HG02852 (cell line): ENCODE data around the gene SPATA24.
A peak's percentile ranks its signal among the peaks of the same experiment; 100 is the strongest.
"Not testable (repeated sequence)": the region's sequence is repeated elsewhere in the genome, so short reads cannot be mapped to it uniquely, and the experiment has no call there.

Source experiments
- ATAC-seq: cut with Tn5 transposase; IDR thresholded peaks from one replicate; pipeline ENCODE4 v1.9.1; 2021; ENCODE audit warnings: mild to moderate bottlenecking, moderate library complexity; ENCODE audit not compliant: unreplicated experiment

Gene SPATA24

GRCh38 chr5:139403787-139404483 is at the start of gene SPATA24:
TSS of gene SPATA24 (minus strand) at chr5:139404089. CDS start at chr5:139404060, 29 bp downstream.
- peak; percentile 79 for ATAC-seq

GRCh38 chr5:139451878-139452660 is 48.2 kb upstream of the SPATA24 start:
- no peak for ATAC-seq

GRCh38 chr5:139451176-139451575 is 47.3 kb upstream of the SPATA24 start:
- ATAC-seq: no peak

- ATAC-seq: peak; percentile 73
These were observed 43.3 kb upstream of the SPATA24 start for GRCh38 chr5:139446956-139447779.

- no peak for ATAC-seq
These were observed 41.7 kb upstream of the SPATA24 start for GRCh38 chr5:139445325-139446170.

- no peak for ATAC-seq
These were observed 40.1 kb upstream of the SPATA24 start for GRCh38 chr5:139443831-139444453.

GRCh38 chr5:139440416-139440815 is 36.5 kb upstream of the SPATA24 start:
- not testable (repeated sequence) for ATAC-seq

DNA sequence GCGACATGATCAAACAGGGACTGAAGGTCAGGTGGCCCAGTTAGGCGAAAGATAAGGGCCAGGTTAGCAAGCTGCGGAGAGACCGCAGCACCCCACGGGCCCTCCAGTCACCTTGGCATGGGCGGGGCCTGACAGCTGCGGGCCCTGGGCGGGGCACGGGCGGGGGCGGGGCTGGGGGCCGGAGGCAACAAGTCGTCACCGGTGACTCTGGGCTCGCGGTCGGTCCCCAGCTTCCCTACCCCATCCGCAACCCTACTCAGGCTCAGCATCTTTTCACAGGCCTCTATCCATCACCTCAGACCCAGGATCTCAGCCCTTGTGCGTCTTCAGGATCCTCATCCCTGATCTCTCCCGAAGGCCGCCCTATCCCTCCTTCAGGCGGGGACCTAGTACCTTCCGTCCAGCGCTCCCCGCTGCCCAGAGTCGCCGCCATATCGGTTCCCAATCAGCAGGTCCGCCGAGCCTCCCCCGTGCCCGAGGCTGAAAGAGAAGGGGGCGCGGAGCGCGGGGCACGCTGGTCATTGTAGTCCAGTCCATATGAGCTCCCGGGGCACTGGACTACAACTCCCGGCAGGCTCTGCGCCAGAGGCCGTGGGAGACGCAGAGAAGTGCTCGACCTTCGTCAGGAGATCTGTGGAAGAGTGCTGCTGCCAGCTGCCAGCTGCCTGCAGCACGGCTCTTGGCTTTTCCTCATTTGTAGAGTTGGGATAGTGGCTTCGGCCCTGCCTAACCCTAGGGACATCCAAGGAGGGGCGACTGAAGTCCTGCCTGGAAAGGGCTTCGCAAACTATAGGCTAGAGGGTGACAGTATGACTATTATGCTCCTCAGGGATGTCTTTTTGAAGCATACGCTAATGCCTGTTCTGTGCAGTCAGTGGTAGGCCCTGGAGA is 35.4 kb upstream of the SPATA24 start, which contains the start of gene DNAJC18:
DNAJC18 (minus strand) TSS at position 513 of the 891 bp plus-strand sequence; CDS start at position 433, 80 bp downstream.
- peak; percentile 88 for ATAC-seq

GRCh38 chr5:139438707-139439012 is 34.8 kb upstream of the SPATA24 start:
- ATAC-seq: no peak

DNA sequence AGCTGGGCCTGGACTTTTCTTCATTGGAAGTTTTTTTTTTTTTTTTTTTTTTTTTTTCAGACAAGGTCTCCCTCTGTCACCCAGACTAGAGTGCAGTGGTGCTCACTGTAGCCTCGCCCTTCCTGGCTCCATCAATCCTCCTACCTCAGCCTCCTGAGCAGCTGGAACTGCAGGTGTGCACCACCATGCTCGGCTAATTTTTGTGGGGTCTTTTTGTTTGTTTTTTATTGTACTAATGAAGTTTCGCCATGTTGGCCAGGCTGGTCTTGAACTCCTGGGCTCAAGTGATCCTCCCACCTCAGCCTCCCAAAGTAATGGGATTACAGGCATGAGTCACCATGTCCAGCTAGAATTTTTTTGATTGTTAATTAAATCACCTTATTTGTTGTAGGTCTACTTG is 31.8 kb upstream of the SPATA24 start:
- ATAC-seq: no peak

- ATAC-seq: no peak
These were observed 27.8 kb upstream of the SPATA24 start for GRCh38 chr5:139431706-139432105.

GRCh38 chr5:139430015-139430414 is 26.1 kb upstream of the SPATA24 start:
- ATAC-seq: no peak

DNA sequence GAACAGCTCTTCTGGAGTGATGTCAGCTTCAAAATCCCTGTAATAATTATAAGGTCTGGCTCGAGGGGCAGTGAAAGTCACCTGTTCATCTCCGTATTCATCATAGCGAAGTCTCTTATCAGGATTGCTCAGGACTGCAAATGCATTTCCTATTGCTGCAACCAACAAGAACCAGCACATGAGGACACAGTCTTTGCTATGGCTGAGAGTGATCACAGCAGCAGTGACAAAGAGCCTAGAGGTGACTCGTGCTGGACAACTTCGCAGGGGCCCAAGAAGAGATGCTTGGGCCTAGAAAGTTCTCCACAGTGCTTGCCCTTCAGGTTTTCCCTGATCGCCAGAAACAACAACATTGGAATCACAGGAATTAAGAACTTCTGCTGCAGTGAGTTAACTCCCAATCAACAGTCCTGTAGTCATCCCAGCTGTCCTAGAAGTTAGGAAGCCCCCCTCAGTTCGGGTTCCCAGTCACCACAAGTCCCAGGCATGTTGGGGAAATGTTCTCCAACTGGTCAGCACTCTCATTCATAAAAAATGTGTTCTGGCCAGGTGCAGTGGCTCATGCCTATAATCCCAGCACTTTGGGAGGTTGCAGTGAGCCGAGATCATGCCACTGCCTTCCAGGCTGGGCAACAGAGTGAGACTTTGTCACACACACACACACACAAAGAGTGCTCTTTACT is 22.5 kb upstream of the SPATA24 start:
- no peak for ATAC-seq

DNA sequence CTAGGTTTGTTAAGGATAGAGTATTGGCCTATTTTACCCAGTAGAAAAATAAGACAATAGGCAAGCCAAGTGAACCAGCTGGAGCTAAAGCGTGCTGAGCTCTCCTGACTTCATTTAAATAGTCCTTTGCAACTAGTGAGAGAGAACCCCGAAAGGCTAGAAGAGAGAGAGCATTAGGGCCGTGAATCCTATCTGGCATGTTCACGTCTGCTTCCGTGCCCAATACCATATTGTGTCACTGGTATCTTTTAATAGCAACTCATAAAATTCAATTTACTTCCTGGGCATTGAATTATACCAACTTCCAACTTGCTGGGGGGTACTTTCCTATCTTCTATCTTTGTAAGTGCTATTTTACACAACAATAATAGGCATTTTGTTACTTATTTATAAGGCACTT is 21.6 kb upstream of the SPATA24 start:
- no peak for ATAC-seq

GRCh38 chr5:139422307-139422893 is 18.5 kb upstream of the SPATA24 start:
- ATAC-seq: no peak

- ATAC-seq: no peak
These were observed 15.6 kb upstream of the SPATA24 start for GRCh38 chr5:139419226-139420192.

- ATAC-seq: no peak
These were observed 14.9 kb upstream of the SPATA24 start for GRCh38 chr5:139418793-139419192.
